HEK293 (cell line): ENCODE data around the gene PBX2.
A peak's percentile ranks its signal among the peaks of the same experiment; 100 is the strongest.
"Not testable (repeated sequence)": the region's sequence is repeated elsewhere in the genome, so short reads cannot be mapped to it uniquely, and the experiment has no call there.

Experiments used
- CTCF ChIA-PET: fragments of 350-600 bp; formaldehyde crosslinking; extraction: SDS; loops from one replicate; lab custom pipeline; 2021; ENCODE audit warnings: antibody characterized with exemption; lab: Yijun Ruan, JAX
- POLR2A ChIA-PET: fragments of 300-600 bp; formaldehyde crosslinking; extraction: SDS; loops from one replicate; lab custom pipeline; 2020; ENCODE audit warnings: antibody characterized with exemption, inconsistent platforms; lab: Yijun Ruan, JAX
- H3K27ac ChIP-seq: fragments of 200-500 bp; sonication (Bioruptor generic); 2 replicates; pipeline ENCODE4 v1.5.1; 2014; ENCODE audit warnings: low read depth, low read length, control low read depth, inconsistent platforms; ENCODE audit errors: extremely low read depth
- H3K36me3 ChIP-seq, 2 experiments: fragments of 200-500 bp in 1 of 2; sonication (Bioruptor generic) in 1 of 2; 1 replicate in 1 of 2; 2 replicates in 1 of 2; pipeline ENCODE4 v1.5.1; 2014 to 2017; ENCODE audit warnings: inconsistent platforms in 2 of 2, low read length in 2 of 2; ENCODE audit not compliant: control insufficient read depth in 2 of 2, insufficient read depth in 1 of 2
- H3K4me1 ChIP-seq: fragments of 200-500 bp; sonication (Bioruptor generic); 2 replicates; pipeline ENCODE4 v1.5.1; 2014; ENCODE audit warnings: mild to moderate bottlenecking, low read length, inconsistent platforms; ENCODE audit not compliant: control insufficient read depth, insufficient read depth
- H3K4me3 ChIP-seq: 2 replicates; pipeline ENCODE4 v1.5.1; 2011; ENCODE audit warnings: low read depth, mild to moderate bottlenecking, control low read depth, low read length, moderate library complexity
- H3K9me3 ChIP-seq: fragments of 200-500 bp; sonication (Bioruptor generic); 2 replicates; pipeline ENCODE4 v1.5.1; 2014; ENCODE audit warnings: low read depth, low read length, inconsistent platforms; ENCODE audit not compliant: control insufficient read depth, insufficient read depth
- AEBP2 ChIP-seq: fragments of 450-650 bp; formaldehyde crosslinking; IDR thresholded peaks from 2 replicates; pipeline ENCODE4 v1.5.1; 2016; ENCODE audit warnings: missing biosample characterization, missing genetic modification characterization, borderline replicate concordance
- EGR2 ChIP-seq: fragments of 450-650 bp; formaldehyde crosslinking; IDR thresholded peaks from 2 replicates; pipeline ENCODE4 v1.5.1; 2016; ENCODE audit warnings: low read depth, missing biosample characterization, missing genetic modification characterization
- KLF7 ChIP-seq: fragments of 450-650 bp; formaldehyde crosslinking; IDR thresholded peaks from 2 replicates; pipeline ENCODE4 v1.5.1; 2016; ENCODE audit warnings: missing biosample characterization, missing genetic modification characterization, borderline replicate concordance
- OVOL3 ChIP-seq: fragments of 450-650 bp; formaldehyde crosslinking; IDR thresholded peaks from 2 replicates; pipeline ENCODE4 v1.5.1; 2016; ENCODE audit warnings: missing biosample characterization, missing genetic modification characterization
- RBAK ChIP-seq: fragments of 450-650 bp; formaldehyde crosslinking; IDR thresholded peaks from 2 replicates; pipeline ENCODE4 v1.5.1; 2016; ENCODE audit warnings: missing biosample characterization, missing genetic modification characterization
- SCRT1 ChIP-seq: fragments of 450-650 bp; formaldehyde crosslinking; IDR thresholded peaks from 2 replicates; pipeline ENCODE4 v1.5.1; 2016; ENCODE audit warnings: missing biosample characterization, missing genetic modification characterization, borderline replicate concordance
- SCRT2 ChIP-seq: fragments of 450-650 bp; formaldehyde crosslinking; IDR thresholded peaks from 2 replicates; pipeline ENCODE4 v1.5.1; 2016; ENCODE audit warnings: missing biosample characterization, missing genetic modification characterization
- ZBTB11 ChIP-seq: fragments of 450-650 bp; formaldehyde crosslinking; conservative IDR thresholded peaks from 2 replicates; pipeline ENCODE4 v1.5.1; 2016; ENCODE audit warnings: low read depth, missing biosample characterization, missing genetic modification characterization
- ZFHX2 ChIP-seq: fragments of 450-650 bp; formaldehyde crosslinking; conservative IDR thresholded peaks from 2 replicates; pipeline ENCODE4 v1.5.1; 2016; ENCODE audit warnings: missing biosample characterization, missing genetic modification characterization
- ZNF140 ChIP-seq: fragments of 450-650 bp; formaldehyde crosslinking; IDR thresholded peaks from 2 replicates; pipeline ENCODE4 v1.5.1; 2016; ENCODE audit warnings: missing biosample characterization, missing genetic modification characterization
- ZNF202 ChIP-seq: fragments of 450-650 bp; formaldehyde crosslinking; IDR thresholded peaks from 2 replicates; pipeline ENCODE4 v1.5.1; 2016; ENCODE audit warnings: missing biosample characterization, missing genetic modification characterization, borderline replicate concordance
- ZNF223 ChIP-seq: fragments of 450-650 bp; formaldehyde crosslinking; IDR thresholded peaks from 2 replicates; pipeline ENCODE4 v1.5.1; 2016; ENCODE audit warnings: missing biosample characterization, missing genetic modification characterization
- ZNF24 ChIP-seq: fragments of 450-650 bp; formaldehyde crosslinking; IDR thresholded peaks from 2 replicates; pipeline ENCODE4 v1.5.1; 2016; ENCODE audit warnings: missing biosample characterization, missing genetic modification characterization
- ZNF266 ChIP-seq: fragments of 450-650 bp; formaldehyde crosslinking; IDR thresholded peaks from 2 replicates; pipeline ENCODE4 v1.5.1; 2016; ENCODE audit warnings: missing biosample characterization, missing genetic modification characterization, low read depth
- ZNF341 ChIP-seq: fragments of 450-650 bp; formaldehyde crosslinking; IDR thresholded peaks from 2 replicates; pipeline ENCODE4; 2016; ENCODE audit warnings: low read depth, missing biosample characterization, missing genetic modification characterization
- ZNF366 ChIP-seq: fragments of 450-650 bp; formaldehyde crosslinking; conservative IDR thresholded peaks from 2 replicates; pipeline ENCODE4 v1.5.1; 2016; ENCODE audit warnings: missing biosample characterization, missing genetic modification characterization
- ZNF391 ChIP-seq: fragments of 450-650 bp; formaldehyde crosslinking; IDR thresholded peaks from 2 replicates; pipeline ENCODE4 v1.5.1; 2016; ENCODE audit warnings: low read depth, missing biosample characterization, missing genetic modification characterization, borderline replicate concordance
- ZNF404 ChIP-seq: fragments of 450-650 bp; formaldehyde crosslinking; IDR thresholded peaks from 2 replicates; pipeline ENCODE4 v1.5.1; 2017; ENCODE audit warnings: missing biosample characterization, missing genetic modification characterization
- ZNF426 ChIP-seq: fragments of 450-650 bp; formaldehyde crosslinking; IDR thresholded peaks from 2 replicates; pipeline ENCODE4 v1.5.1; 2017; ENCODE audit warnings: missing biosample characterization, missing genetic modification characterization, mild to moderate bottlenecking, inconsistent platforms, moderate library complexity
- ZNF529 ChIP-seq: fragments of 450-650 bp; formaldehyde crosslinking; IDR thresholded peaks from 2 replicates; pipeline ENCODE4 v1.5.1; 2017; ENCODE audit warnings: missing genetic modification characterization, missing biosample characterization; ENCODE audit not compliant: insufficient replicate concordance
- ZNF530 ChIP-seq: fragments of 450-650 bp; formaldehyde crosslinking; IDR thresholded peaks from 2 replicates; pipeline ENCODE4 v1.5.1; 2016; ENCODE audit warnings: low read depth, missing biosample characterization, missing genetic modification characterization
- ZNF558 ChIP-seq: fragments of 450-650 bp; formaldehyde crosslinking; IDR thresholded peaks from 2 replicates; pipeline ENCODE4 v1.5.1; 2016; ENCODE audit warnings: missing biosample characterization, missing genetic modification characterization
- ZNF560 ChIP-seq: fragments of 450-650 bp; formaldehyde crosslinking; IDR thresholded peaks from 2 replicates; pipeline ENCODE4 v1.5.1; 2017; ENCODE audit warnings: missing biosample characterization, missing genetic modification characterization, borderline replicate concordance
- ZNF623 ChIP-seq: fragments of 450-650 bp; formaldehyde crosslinking; IDR thresholded peaks from 2 replicates; pipeline ENCODE4 v1.5.1; 2016; ENCODE audit warnings: missing biosample characterization, missing genetic modification characterization
- ZNF629 ChIP-seq: fragments of 450-650 bp; formaldehyde crosslinking; IDR thresholded peaks from 2 replicates; pipeline ENCODE4 v1.5.1; 2017; ENCODE audit warnings: missing biosample characterization, missing genetic modification characterization
- ZNF664 ChIP-seq: fragments of 450-650 bp; formaldehyde crosslinking; IDR thresholded peaks from 2 replicates; pipeline ENCODE4 v1.5.1; 2016; ENCODE audit warnings: missing biosample characterization, missing genetic modification characterization
- ZNF747 ChIP-seq: fragments of 450-650 bp; formaldehyde crosslinking; IDR thresholded peaks from 2 replicates; pipeline ENCODE4 v1.5.1; 2016; ENCODE audit warnings: missing biosample characterization, missing genetic modification characterization

Gene PBX2

GRCh38 chr6:32213649-32214048 lies 23.6 kb upstream of the PBX2 start:
- no peak overlapping the region for H3K27ac ChIP-seq
- no peaks in the 10 kb centered on the region for H3K9me3 ChIP-seq
- no peak for TF ChIP-seq ZNF391 (tag by site-specific recombination)
- peak; percentile 77 for TF ChIP-seq SCRT2 (tag by site-specific recombination)
- peak; percentile 67 for TF ChIP-seq SCRT1
- no peak for TF ChIP-seq ZNF24
- TF ChIP-seq ZNF747 (tag by site-specific recombination), result no peak
- ChIA-PET POLR2A (interaction anchor here (0.6 kb wide), 1 partner anchor 236 kb away, joined by 4 read pairs; no protein-coding TSS in a partner anchor), CTCF (interaction anchor here (0.6 to 1.4 kb wide), 5 partner anchors 27 to 625 kb away, joined by 3 to 5 read pairs (median 4); partner anchors contain the start of gene TAP2)
- H3K4me3 ChIP-seq, result no peak overlapping the region
- no peaks in the 10 kb centered on the region for H3K36me3 ChIP-seq
- H3K4me1 ChIP-seq, result no peaks in the 10 kb centered on the region

- POLR2A ChIA-PET, result interaction anchor here (1.0 kb wide), 1 partner anchor 22 kb away, joined by 3 read pairs; the partner anchor contains the start of gene PBX2
- CTCF ChIA-PET, result interaction anchor here (0.6 to 1.4 kb wide), 2 partner anchors 201 to 626 kb away, joined by 3 to 5 read pairs; partner anchors contain the start of gene TAP2
- TF ChIP-seq EGR2 (peak; percentile 40; the same call in 1 of the 2 replicates), ZFHX2 (peak; percentile 54), ZNF223 (no peak)
Measured at GRCh38 chr6:32212076-32212760, 22.2 kb upstream of the PBX2 start.

GRCh38 chr6:32211432-32211831 lies 21.4 kb upstream of the PBX2 start:
- H3K27ac ChIP-seq, H3K4me1 ChIP-seq, H3K36me3 ChIP-seq, H3K4me3 ChIP-seq, H3K9me3 ChIP-seq: not testable (repeated sequence)
- CTCF ChIA-PET, result interaction anchor here (0.6 to 1.4 kb wide), 2 partner anchors 135 to 202 kb away, joined by 5 read pairs; no protein-coding TSS in a partner anchor
- POLR2A ChIA-PET, result interaction anchor here (1.0 kb wide), 1 partner anchor 21 kb away, joined by 3 read pairs; the partner anchor contains the start of gene PBX2
- TF ChIP-seq ZNF629 (tag by site-specific recombination), result peak; percentile 61
- peak; percentile 92; the same call in 1 of the 2 replicates for TF ChIP-seq ZNF140 (tag by site-specific recombination)
- peak; percentile 45; the same call in 1 of the 2 replicates for TF ChIP-seq ZNF341 (tag by site-specific recombination)
- TF ChIP-seq ZNF202 (tag by site-specific recombination), result peak; percentile 85
- peak; percentile 68 for TF ChIP-seq ZNF266
- TF ChIP-seq ZNF664 (tag by site-specific recombination), result peak; percentile 83
- TF ChIP-seq OVOL3 (tag by site-specific recombination), result peak; percentile 50; the same call in 1 of the 2 replicates
- TF ChIP-seq ZNF366 (tag by site-specific recombination), result peak; percentile 35; the same call in 1 of the 2 replicates
- peak; percentile 71; the same call in 1 of the 2 replicates for TF ChIP-seq ZNF404
- peak; percentile 87; the same call in 1 of the 2 replicates for TF ChIP-seq ZNF560
- peak; percentile 85 for TF ChIP-seq ZNF623
- 0 out of 2 replicates have a peak, but pooled peaks have one; percentile 56 for TF ChIP-seq ZNF530 (tag by site-specific recombination)
- peak; percentile 87 for TF ChIP-seq ZNF558 (tag by site-specific recombination)
- 0 out of 2 replicates have a peak, but pooled peaks have one; percentile 58 for TF ChIP-seq KLF7 (tag by site-specific recombination)
- TF ChIP-seq AEBP2 (tag by site-specific recombination), result 0 out of 2 replicates have a peak, but pooled peaks have one; percentile 31
- TF ChIP-seq ZNF426 (tag by site-specific recombination), result peak; percentile 94
- peak; percentile 64; the same call in 1 of the 2 replicates for TF ChIP-seq RBAK (tag by site-specific recombination)
- peak; percentile 79 for TF ChIP-seq ZBTB11 (tag by site-specific recombination)
- TF ChIP-seq ZNF529, result peak; percentile 33

More at GRCh38 chr6:32212076-32212760, 22.2 kb upstream of the PBX2 start:
- Histone ChIP-seq H3K27ac (no peak overlapping the region), H3K9me3 (no peaks in the 10 kb centered on the region), H3K36me3 (no peaks in the 10 kb centered on the region), H3K4me1 (no peaks in the 10 kb centered on the region), H3K4me3 (no peak overlapping the region)
